ENCODE results near the gene CD81. TPM values are rescaled to one million over a fixed set of nuclear protein-coding genes. Genes with fewer than 3 reads are reported as not detected.

Gene CD81
- total RNA-seq, 4 donors from 2014 or later = 498 to 652 (median 582) TPM

GRCh38 chr11:2419638-2420501, 42.8 kb downstream of the CD81 start:
- no peaks in the 10 kb centered on the region for H3K9me3 ChIP-seq
- TF ChIP-seq EP300 (IDR thresholded peaks at IDR 0.05) (no peak), CTCF (IDR thresholded peaks at IDR 0.05) (peak; percentile 81 to 88 (median 81)), POLR2AphosphoS5 (IDR thresholded peaks at IDR 0.05) (peak in 1 of 2 donors; percentile 46), POLR2A (IDR thresholded peaks at IDR 0.05; ENCODE audit: low read depth) (no peak)
- intact Hi-C loops (cut with DNase I) = loop anchor here (1.0 to 10.0 kb wide), 3 partner anchors 55 to 223 kb away; no protein-coding TSS in a partner anchor
- WGBS = 33% methylated on average over 17 of the region's 36 CpGs
- H3K27me3 ChIP-seq = peaks cover 0 to 26% (median 0%) of the 10 kb centered on the region in 4 donors
- H3K27ac ChIP-seq (replicated peaks in 1 of 4) = peak overlapping the region in 3 of 4 donors; percentile 16 to 51 (median 17)
- peak; percentile 95 for DNase-seq (ENCODE audit: extremely low spot score)
- peak overlapping the region in 1 of 4 donors; percentile 29 for H3K4me3 ChIP-seq
- peaks cover 5 to 19% (median 15%) of the 10 kb centered on the region in 4 donors for H3K4me1 ChIP-seq
- no peaks in the 10 kb centered on the region for H3K36me3 ChIP-seq

GRCh38 chr11:2420502-2421225, 43.6 kb downstream of the CD81 start:
- Histone ChIP-seq H3K4me3 (peak overlapping the region in 2 of 4 donors; percentile 15 to 29), H3K27me3 (peaks cover 0 to 33% (median 0%) of the 10 kb centered on the region in 4 donors), H3K27ac (replicated peaks in 1 of 4) (no peak overlapping the region), H3K9me3 (no peaks in the 10 kb centered on the region), H3K36me3 (no peaks in the 10 kb centered on the region), H3K4me1 (peaks cover 5 to 19% (median 15%) of the 10 kb centered on the region in 4 donors)
- intact Hi-C loops (cut with DNase I) = loop anchor here (1.0 kb wide), 2 partner anchors 115 to 223 kb away; no protein-coding TSS in a partner anchor
- DNase-seq (ENCODE audit: extremely low spot score) = no peak
- WGBS = no CpG with 5 or more reads among the region's 44 CpGs
- peak; percentile 90 to 95 (median 92) for TF ChIP-seq CTCF (IDR thresholded peaks at IDR 0.05)
- TF ChIP-seq EP300 (IDR thresholded peaks at IDR 0.05) = no peak

GRCh38 chr11:2421226-2421994, 44.3 kb downstream of the CD81 start:
- TF ChIP-seq CTCF (IDR thresholded peaks at IDR 0.05) = no peak
- no peak for TF ChIP-seq EP300 (IDR thresholded peaks at IDR 0.05)
- no peak for TF ChIP-seq POLR2A (IDR thresholded peaks at IDR 0.05; ENCODE audit: low read depth)
- no peak for TF ChIP-seq POLR2AphosphoS5 (IDR thresholded peaks at IDR 0.05)
- Histone ChIP-seq H3K27me3 (peaks cover 0 to 40% (median 0%) of the 10 kb centered on the region in 4 donors), H3K9me3 (no peaks in the 10 kb centered on the region), H3K27ac (replicated peaks in 1 of 4) (no peak overlapping the region), H3K4me1 (peaks cover 5 to 19% (median 15%) of the 10 kb centered on the region in 4 donors), H3K4me3 (no peak overlapping the region), H3K36me3 (no peaks in the 10 kb centered on the region)
- 70% methylated on average over 5 of the region's 19 CpGs for WGBS
- no peak for DNase-seq (ENCODE audit: extremely low spot score)
- intact Hi-C loops (cut with DNase I) = no loop called here

- Histone ChIP-seq H3K9me3 (no peaks in the 10 kb centered on the region), H3K27ac (replicated peaks in 1 of 4) (no peak overlapping the region), H3K4me3 (no peak overlapping the region), H3K36me3 (no peaks in the 10 kb centered on the region), H3K4me1 (peaks cover 5 to 19% (median 15%) of the 10 kb centered on the region in 4 donors), H3K27me3 (peaks cover 0 to 44% (median 0%) of the 10 kb centered on the region in 4 donors)
- TF ChIP-seq CTCF (IDR thresholded peaks at IDR 0.05) = no peak
- no peak for TF ChIP-seq EP300 (IDR thresholded peaks at IDR 0.05)
- TF ChIP-seq POLR2AphosphoS5 (IDR thresholded peaks at IDR 0.05) = no peak
- no peak for TF ChIP-seq POLR2A (IDR thresholded peaks at IDR 0.05; ENCODE audit: low read depth)
- no peak for DNase-seq (ENCODE audit: extremely low spot score)
- WGBS = 83% methylated on average over 9 of the region's 17 CpGs
- intact Hi-C loops (cut with DNase I) = no loop called here
Observed at GRCh38 chr11:2421996-2422395, 44.9 kb downstream of the CD81 start.

Measured in esophagus muscularis mucosa (tissue), 4 donors.